ENCODE results near the gene SMYD3.

The SMYD3 gene

DNA sequence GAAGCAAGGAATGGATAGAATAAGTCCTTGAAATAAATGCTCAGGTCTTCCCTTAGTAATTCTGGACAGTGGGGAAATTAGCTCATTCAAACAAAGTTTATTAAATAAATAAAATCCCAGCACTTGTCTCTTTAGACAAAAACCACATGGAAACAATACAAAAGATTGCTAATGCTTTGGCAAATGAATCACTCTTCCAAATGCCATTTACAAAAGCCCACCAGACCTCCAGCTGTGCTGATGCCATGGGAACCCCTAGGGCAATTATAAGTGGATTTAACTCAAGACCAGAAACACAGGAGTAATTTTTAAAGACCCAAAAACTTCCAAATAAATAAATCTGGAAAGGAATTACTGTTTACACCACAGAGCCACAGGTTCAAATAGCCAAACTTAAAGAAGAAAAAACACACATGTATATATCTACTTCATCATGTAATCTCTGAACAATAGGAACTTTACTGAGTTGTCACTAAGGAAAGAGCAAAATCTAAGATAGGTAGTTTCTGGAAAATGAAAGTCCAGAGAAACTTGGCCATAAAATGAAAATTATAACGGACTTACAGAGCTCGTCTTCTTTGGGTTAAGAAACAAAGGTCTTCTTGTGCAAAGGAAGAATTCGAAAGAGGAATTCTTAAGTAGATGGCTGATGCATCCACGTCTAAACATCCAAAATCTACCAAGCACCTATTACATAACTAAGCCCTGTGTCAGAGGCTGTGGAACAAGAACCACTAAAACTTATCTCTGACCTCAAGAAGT, 399.4 kb downstream of the SMYD3 start:
- no peaks in the 10 kb centered on the region for H3K4me1 ChIP-seq (ENCODE audit: control insufficient read depth, low read length)
- no peaks in the 10 kb centered on the region for H3K36me3 ChIP-seq (ENCODE audit: control insufficient read depth, low read length)
- no peaks in the 10 kb centered on the region; the same call in 1 of the 2 replicates for H4K20me1 ChIP-seq (ENCODE audit: control insufficient read depth, insufficient read depth, low read depth, low read length)
- H3K9me2 ChIP-seq (replicated peaks; ENCODE audit: control insufficient read depth, low read length): no peaks in the 10 kb centered on the region
- no peaks in the 10 kb centered on the region for H3K27me3 ChIP-seq (ENCODE audit: control insufficient read depth, low read length)
- H3K4me3 ChIP-seq (ENCODE audit: low read length): no peak overlapping the region
- TF ChIP-seq, protein P1, sequence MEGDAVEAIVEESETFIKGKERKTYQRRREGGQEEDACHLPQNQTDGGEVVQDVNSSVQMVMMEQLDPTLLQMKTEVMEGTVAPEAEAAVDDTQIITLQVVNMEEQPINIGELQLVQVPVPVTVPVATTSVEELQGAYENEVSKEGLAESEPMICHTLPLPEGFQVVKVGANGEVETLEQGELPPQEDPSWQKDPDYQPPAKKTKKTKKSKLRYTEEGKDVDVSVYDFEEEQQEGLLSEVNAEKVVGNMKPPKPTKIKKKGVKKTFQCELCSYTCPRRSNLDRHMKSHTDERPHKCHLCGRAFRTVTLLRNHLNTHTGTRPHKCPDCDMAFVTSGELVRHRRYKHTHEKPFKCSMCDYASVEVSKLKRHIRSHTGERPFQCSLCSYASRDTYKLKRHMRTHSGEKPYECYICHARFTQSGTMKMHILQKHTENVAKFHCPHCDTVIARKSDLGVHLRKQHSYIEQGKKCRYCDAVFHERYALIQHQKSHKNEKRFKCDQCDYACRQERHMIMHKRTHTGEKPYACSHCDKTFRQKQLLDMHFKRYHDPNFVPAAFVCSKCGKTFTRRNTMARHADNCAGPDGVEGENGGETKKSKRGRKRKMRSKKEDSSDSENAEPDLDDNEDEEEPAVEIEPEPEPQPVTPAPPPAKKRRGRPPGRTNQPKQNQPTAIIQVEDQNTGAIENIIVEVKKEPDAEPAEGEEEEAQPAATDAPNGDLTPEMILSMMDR (IDR thresholded peaks at IDR 0.05; ENCODE audit: low read depth, low read length, poor library complexity, severe bottlenecking): no peak
- no peak for TF ChIP-seq EZH2phosphoT487 (IDR thresholded peaks at IDR 0.05; ENCODE audit: borderline replicate concordance, low read length)
- no peaks in the 10 kb centered on the region for H3F3A ChIP-seq (ENCODE audit: control insufficient read depth, insufficient read depth)
- H3K9me3 ChIP-seq (ENCODE audit: control insufficient read depth, insufficient read depth, low read length): no peaks in the 10 kb centered on the region; the same call in 1 of the 2 replicates
- no peak overlapping the region for H3K4me2 ChIP-seq (ENCODE audit: low read length)
- H3K27ac ChIP-seq (ENCODE audit: low read depth, low read length): no peak overlapping the region
- H3K79me2 ChIP-seq (ENCODE audit: control insufficient read depth, low read length): no peaks in the 10 kb centered on the region

DNA sequence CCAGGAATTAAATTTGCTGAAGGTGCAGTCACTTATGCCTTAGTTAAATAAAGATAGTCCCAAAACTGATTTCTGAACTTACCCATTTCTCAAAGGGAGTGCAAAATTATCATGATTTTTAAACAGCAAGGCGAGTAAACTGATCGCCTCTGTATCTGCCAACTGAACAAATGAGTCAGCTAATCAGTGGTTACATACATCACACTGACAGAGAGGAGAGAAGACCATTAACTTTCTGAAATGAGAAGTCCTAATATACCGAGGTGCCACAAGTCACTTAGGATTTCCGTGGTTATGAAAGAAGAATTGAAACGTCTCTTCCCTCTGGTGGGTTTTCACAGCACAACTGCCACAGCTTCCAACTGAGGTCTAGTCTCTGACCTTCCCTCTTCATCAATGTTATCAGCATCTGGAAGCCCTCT, 400.7 kb downstream of the SMYD3 start:
- Histone ChIP-seq H3K79me2 (ENCODE audit: control insufficient read depth, low read length) (no peaks in the 10 kb centered on the region), H3K27me3 (ENCODE audit: control insufficient read depth, low read length) (no peaks in the 10 kb centered on the region), H3K9me2 (replicated peaks; ENCODE audit: control insufficient read depth, low read length) (no peaks in the 10 kb centered on the region), H3F3A (ENCODE audit: control insufficient read depth, insufficient read depth) (no peaks in the 10 kb centered on the region), H3K27ac (ENCODE audit: low read depth, low read length) (no peak overlapping the region), H4K20me1 (ENCODE audit: control insufficient read depth, insufficient read depth, low read depth, low read length) (no peaks in the 10 kb centered on the region; the same call in 1 of the 2 replicates), H3K9me3 (ENCODE audit: control insufficient read depth, insufficient read depth, low read length) (no peaks in the 10 kb centered on the region; the same call in 1 of the 2 replicates), H3K4me3 (ENCODE audit: low read length) (no peak overlapping the region), H3K4me1 (ENCODE audit: control insufficient read depth, low read length) (no peaks in the 10 kb centered on the region), H3K4me2 (ENCODE audit: low read length) (no peak overlapping the region), H3K36me3 (ENCODE audit: control insufficient read depth, low read length) (no peaks in the 10 kb centered on the region)
- TF ChIP-seq EZH2phosphoT487 (IDR thresholded peaks at IDR 0.05; ENCODE audit: borderline replicate concordance, low read length): no peak
- TF ChIP-seq, protein P1 (IDR thresholded peaks at IDR 0.05; ENCODE audit: low read depth, low read length, poor library complexity, severe bottlenecking): no peak

DNA sequence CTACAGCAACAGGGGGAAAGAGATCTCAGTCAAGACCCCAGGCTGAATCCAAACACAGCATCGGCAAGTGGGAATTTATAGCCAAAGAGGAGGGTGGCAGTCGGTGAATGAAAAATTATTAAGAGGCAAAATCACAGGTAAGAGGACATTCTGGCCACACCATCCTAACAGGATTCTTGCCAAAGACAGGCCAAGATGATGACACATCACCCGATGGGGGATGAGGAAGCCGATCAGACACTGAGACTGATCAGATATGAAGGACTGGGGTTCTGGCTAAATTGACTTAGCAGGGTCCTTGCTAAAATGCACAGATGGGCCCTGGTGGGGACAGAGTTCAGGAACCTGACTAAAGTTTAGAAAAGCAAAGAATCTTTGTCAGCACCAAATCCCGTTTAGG, 402.2 kb downstream of the SMYD3 start:
- TF ChIP-seq, protein P1 (IDR thresholded peaks at IDR 0.05; ENCODE audit: low read depth, low read length, poor library complexity, severe bottlenecking): no peak
- TF ChIP-seq EZH2phosphoT487 (IDR thresholded peaks at IDR 0.05; ENCODE audit: borderline replicate concordance, low read length): no peak
- H3K4me1 ChIP-seq (ENCODE audit: control insufficient read depth, low read length): no peaks in the 10 kb centered on the region
- no peak overlapping the region for H3K4me3 ChIP-seq (ENCODE audit: low read length)
- no peak overlapping the region for H3K4me2 ChIP-seq (ENCODE audit: low read length)
- H3K9me2 ChIP-seq (replicated peaks; ENCODE audit: control insufficient read depth, low read length): no peaks in the 10 kb centered on the region
- H3K79me2 ChIP-seq (ENCODE audit: control insufficient read depth, low read length): no peaks in the 10 kb centered on the region
- no peaks in the 10 kb centered on the region; the same call in 1 of the 2 replicates for H4K20me1 ChIP-seq (ENCODE audit: control insufficient read depth, insufficient read depth, low read depth, low read length)
- no peaks in the 10 kb centered on the region for H3K36me3 ChIP-seq (ENCODE audit: control insufficient read depth, low read length)
- no peak overlapping the region for H3K27ac ChIP-seq (ENCODE audit: low read depth, low read length)
- H3F3A ChIP-seq (ENCODE audit: control insufficient read depth, insufficient read depth): no peaks in the 10 kb centered on the region
- no peaks in the 10 kb centered on the region for H3K27me3 ChIP-seq (ENCODE audit: control insufficient read depth, low read length)
- no peaks in the 10 kb centered on the region for H3K9me3 ChIP-seq (ENCODE audit: control insufficient read depth, insufficient read depth, low read length)

All from DOHH2 (cell line).